Liver (tissue), 9 donors: ENCODE data around the gene RAD51B. TPM values are rescaled to one million over a fixed set of nuclear protein-coding genes. Genes with fewer than 3 reads are reported as not detected.

Source experiments
- DNase-seq: peaks from one replicate; pipeline ENCODE4 v3.0.0-alpha.2; 2017; ENCODE audit warnings: low spot score
- H3K27ac ChIP-seq, 2 donors: one replicate each; pipeline ENCODE4 v1.7.0; 2013; ENCODE audit warnings: inconsistent platforms in 2 of 2, low read length in 2 of 2, control low read depth in 1 of 2, low read depth in 1 of 2, mild to moderate bottlenecking in 1 of 2
- H3K27me3 ChIP-seq, 4 donors: one replicate each; pipeline versions ENCODE4 v1.6.1 to v1.7.0; 2013; ENCODE audit warnings: low read length in 3 of 4, inconsistent platforms in 1 of 4, mild to moderate bottlenecking in 1 of 4, moderate library complexity in 1 of 4; ENCODE audit not compliant: control insufficient read depth in 4 of 4, insufficient read depth in 4 of 4
- H3K36me3 ChIP-seq, 4 donors: one replicate each; pipeline versions ENCODE4 v1.6.1 to v1.7.0; 2013; ENCODE audit warnings: low read length in 3 of 4, mild to moderate bottlenecking in 3 of 4, low read depth in 1 of 4, moderate library complexity in 1 of 4; ENCODE audit not compliant: control insufficient read depth in 4 of 4, insufficient read depth in 3 of 4
- H3K4me1 ChIP-seq, 4 donors: one replicate each; pipeline versions ENCODE4 v1.6.1 to v1.7.0; 2013; ENCODE audit warnings: low read length in 3 of 4, mild to moderate bottlenecking in 3 of 4, moderate library complexity in 1 of 4; ENCODE audit not compliant: control insufficient read depth in 4 of 4, insufficient read depth in 4 of 4
- H3K4me3 ChIP-seq, 3 donors: one replicate each; pipeline versions ENCODE4 v1.6.1 to v1.7.0; 2013; ENCODE audit warnings: low read length in 3 of 3, control low read depth in 1 of 3, low read depth in 1 of 3, mild to moderate bottlenecking in 1 of 3
- H3K9ac ChIP-seq, 2 donors: one replicate each; pipeline ENCODE4 v1.7.0; 2013; ENCODE audit warnings: low read length in 2 of 2, mild to moderate bottlenecking in 2 of 2, moderate library complexity in 2 of 2, control low read depth in 1 of 2, low read depth in 1 of 2
- H3K9me3 ChIP-seq, 4 donors: one replicate each; pipeline versions ENCODE4 v1.6.1 to v1.7.0; 2013; ENCODE audit warnings: low read length in 3 of 4; ENCODE audit not compliant: control insufficient read depth in 4 of 4
- CTCF ChIP-seq: fragments of 150-350 bp; IDR thresholded peaks from 2 replicates; pipeline ENCODE4 v1.5.1; 2017; ENCODE audit warnings: improper control_type of control experiment, low read depth, low read length; ENCODE audit not compliant: missing input control
- EGR1 ChIP-seq, 2 donors: IDR thresholded peaks; 2 replicates each; pipeline ENCODE4 v1.6.1; 2016 to 2018; ENCODE audit warnings: antibody characterized with exemption in 2 of 2, low read depth in 2 of 2
- FOXA1 ChIP-seq: IDR thresholded peaks from 2 replicates; pipeline ENCODE4 v1.6.1; 2016; ENCODE audit warnings: antibody characterized with exemption
- FOXA2 ChIP-seq: IDR thresholded peaks from 2 replicates; pipeline ENCODE4 v1.6.1; 2016; ENCODE audit warnings: antibody characterized with exemption
- GABPA ChIP-seq, 2 donors: IDR thresholded peaks in 1 of 2; conservative IDR thresholded peaks in 1 of 2; 2 replicates each; pipeline ENCODE4 v1.6.1; 2016; ENCODE audit warnings: antibody characterized with exemption in 2 of 2, mild to moderate bottlenecking in 1 of 2, moderate library complexity in 1 of 2
- HNF4A ChIP-seq, 2 donors: conservative IDR thresholded peaks; 2 replicates each; pipeline ENCODE4 v1.6.1; 2016; ENCODE audit warnings: antibody characterized with exemption in 2 of 2, mild to moderate bottlenecking in 2 of 2
- HNF4G ChIP-seq: IDR thresholded peaks from 2 replicates; pipeline ENCODE4 v1.6.1; 2016; ENCODE audit warnings: antibody characterized with exemption
- JUND ChIP-seq, 2 donors: IDR thresholded peaks; 2 replicates each; pipeline ENCODE4 v1.6.1; 2016; ENCODE audit warnings: antibody characterized with exemption in 2 of 2
- MAX ChIP-seq: IDR thresholded peaks from 2 replicates; pipeline ENCODE4 v1.6.1; 2016; ENCODE audit warnings: antibody characterized with exemption
- NR2F2 ChIP-seq: IDR thresholded peaks from 2 replicates; pipeline ENCODE4 v1.6.1; 2016; ENCODE audit warnings: antibody characterized with exemption
- RAD21 ChIP-seq, 2 donors: IDR thresholded peaks; 2 replicates each; pipeline ENCODE4 v1.6.1; 2016; ENCODE audit warnings: antibody characterized with exemption in 2 of 2, mild to moderate bottlenecking in 2 of 2
- SP1 ChIP-seq: IDR thresholded peaks from 2 replicates; pipeline ENCODE4 v1.6.1; 2018; ENCODE audit warnings: antibody characterized with exemption, mild to moderate bottlenecking
- TAF1 ChIP-seq: conservative IDR thresholded peaks from 2 replicates; pipeline ENCODE4 v1.6.1; 2016; ENCODE audit warnings: antibody characterized with exemption, mild to moderate bottlenecking
- YY1 ChIP-seq: IDR thresholded peaks from 2 replicates; pipeline ENCODE4 v1.6.1; 2016; ENCODE audit warnings: antibody characterized with exemption, mild to moderate bottlenecking
- WGBS: extraction: QIAGEN DNeasy Blood & Tissue Kit; methylation state at CpG from one replicate; pipeline ENCODE4 v1.1.7; 2013; 5-methylcytosine and 5-hydroxymethylcytosine counted together
- polyA plus RNA-seq, 2 donors: library from polyadenylated mRNA; stranded (reverse) in 1 of 2; unstranded in 1 of 2; fragments of 200-250 nt in 1 of 2; fragments of >200 nt in 1 of 2; fragmentation: Nextera tagmentation in 1 of 2; extraction: Ambion mirVana in 1 of 2; gene quantifications; one replicate each; pipeline versions ENCODE4 v1.2.1 to v1.2.3, GENCODE V29; 2013 to 2015
- total RNA-seq, 2 donors: library from RNA; depleted of rRNA; stranded (reverse); fragments of >200 nt; gene quantifications; one replicate each; pipeline ENCODE4 v1.2.3, GENCODE V29; 2014
- TF ChIP-seq, protein P1 (sequence below): IDR thresholded peaks from 2 replicates; pipeline ENCODE4 v1.6.1; 2016; ENCODE audit warnings: antibody characterized with exemption, mild to moderate bottlenecking
- TF ChIP-seq, protein P2 (sequence below): IDR thresholded peaks from 2 replicates; pipeline ENCODE4 v1.6.1; 2016; ENCODE audit warnings: antibody characterized with exemption
- donor health status: healthy.
- donor health status: healthy.
- donor health status: healthy.
- donor health status: healthy.
- donor health status: healthy.

The RAD51B gene
- total and polyA plus RNA-seq, 4 donors, result 0.81 to 12.9 (median 2.4) TPM

- WGBS, result 89% methylated on average over 3 of the region's 3 CpGs
- TF ChIP-seq GABPA (IDR thresholded peaks at IDR 0.05 in 1 of 2, conservative IDR thresholded peaks at IDR 0.05 in 1 of 2) (no peak), FOXA2 (no peak), EGR1 (IDR thresholded peaks at IDR 0.05; ENCODE audit: low read depth in 2 of 2) (no peak), HNF4G (no peak), TAF1 (no peak), CTCF (no peak), YY1 (no peak), FOXA1 (no peak), SP1 (no peak), NR2F2 (no peak), JUND (IDR thresholded peaks at IDR 0.05) (no peak), HNF4A (conservative IDR thresholded peaks at IDR 0.05) (no peak), RAD21 (IDR thresholded peaks at IDR 0.05) (no peak)
- TF ChIP-seq, protein P1, sequence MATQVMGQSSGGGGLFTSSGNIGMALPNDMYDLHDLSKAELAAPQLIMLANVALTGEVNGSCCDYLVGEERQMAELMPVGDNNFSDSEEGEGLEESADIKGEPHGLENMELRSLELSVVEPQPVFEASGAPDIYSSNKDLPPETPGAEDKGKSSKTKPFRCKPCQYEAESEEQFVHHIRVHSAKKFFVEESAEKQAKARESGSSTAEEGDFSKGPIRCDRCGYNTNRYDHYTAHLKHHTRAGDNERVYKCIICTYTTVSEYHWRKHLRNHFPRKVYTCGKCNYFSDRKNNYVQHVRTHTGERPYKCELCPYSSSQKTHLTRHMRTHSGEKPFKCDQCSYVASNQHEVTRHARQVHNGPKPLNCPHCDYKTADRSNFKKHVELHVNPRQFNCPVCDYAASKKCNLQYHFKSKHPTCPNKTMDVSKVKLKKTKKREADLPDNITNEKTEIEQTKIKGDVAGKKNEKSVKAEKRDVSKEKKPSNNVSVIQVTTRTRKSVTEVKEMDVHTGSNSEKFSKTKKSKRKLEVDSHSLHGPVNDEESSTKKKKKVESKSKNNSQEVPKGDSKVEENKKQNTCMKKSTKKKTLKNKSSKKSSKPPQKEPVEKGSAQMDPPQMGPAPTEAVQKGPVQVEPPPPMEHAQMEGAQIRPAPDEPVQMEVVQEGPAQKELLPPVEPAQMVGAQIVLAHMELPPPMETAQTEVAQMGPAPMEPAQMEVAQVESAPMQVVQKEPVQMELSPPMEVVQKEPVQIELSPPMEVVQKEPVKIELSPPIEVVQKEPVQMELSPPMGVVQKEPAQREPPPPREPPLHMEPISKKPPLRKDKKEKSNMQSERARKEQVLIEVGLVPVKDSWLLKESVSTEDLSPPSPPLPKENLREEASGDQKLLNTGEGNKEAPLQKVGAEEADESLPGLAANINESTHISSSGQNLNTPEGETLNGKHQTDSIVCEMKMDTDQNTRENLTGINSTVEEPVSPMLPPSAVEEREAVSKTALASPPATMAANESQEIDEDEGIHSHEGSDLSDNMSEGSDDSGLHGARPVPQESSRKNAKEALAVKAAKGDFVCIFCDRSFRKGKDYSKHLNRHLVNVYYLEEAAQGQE, result no peak
- TF ChIP-seq, protein P2, sequence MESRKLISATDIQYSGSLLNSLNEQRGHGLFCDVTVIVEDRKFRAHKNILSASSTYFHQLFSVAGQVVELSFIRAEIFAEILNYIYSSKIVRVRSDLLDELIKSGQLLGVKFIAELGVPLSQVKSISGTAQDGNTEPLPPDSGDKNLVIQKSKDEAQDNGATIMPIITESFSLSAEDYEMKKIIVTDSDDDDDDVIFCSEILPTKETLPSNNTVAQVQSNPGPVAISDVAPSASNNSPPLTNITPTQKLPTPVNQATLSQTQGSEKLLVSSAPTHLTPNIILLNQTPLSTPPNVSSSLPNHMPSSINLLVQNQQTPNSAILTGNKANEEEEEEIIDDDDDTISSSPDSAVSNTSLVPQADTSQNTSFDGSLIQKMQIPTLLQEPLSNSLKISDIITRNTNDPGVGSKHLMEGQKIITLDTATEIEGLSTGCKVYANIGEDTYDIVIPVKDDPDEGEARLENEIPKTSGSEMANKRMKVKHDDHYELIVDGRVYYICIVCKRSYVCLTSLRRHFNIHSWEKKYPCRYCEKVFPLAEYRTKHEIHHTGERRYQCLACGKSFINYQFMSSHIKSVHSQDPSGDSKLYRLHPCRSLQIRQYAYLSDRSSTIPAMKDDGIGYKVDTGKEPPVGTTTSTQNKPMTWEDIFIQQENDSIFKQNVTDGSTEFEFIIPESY, result no peak
- Histone ChIP-seq H3K27ac (no peak overlapping the region), H3K4me1 (no peaks in the 10 kb centered on the region), H3K4me3 (no peak overlapping the region), H3K9me3 (no peaks in the 10 kb centered on the region), H3K9ac (no peak overlapping the region), H3K27me3 (no peaks in the 10 kb centered on the region), H3K36me3 (peaks cover 11 to 80% (median 66%) of the 10 kb centered on the region in 4 donors)
- no peak for DNase-seq
These were observed 13.3 kb upstream of the RAD51B start for GRCh38 chr14:67806246-67806645.

DNA sequence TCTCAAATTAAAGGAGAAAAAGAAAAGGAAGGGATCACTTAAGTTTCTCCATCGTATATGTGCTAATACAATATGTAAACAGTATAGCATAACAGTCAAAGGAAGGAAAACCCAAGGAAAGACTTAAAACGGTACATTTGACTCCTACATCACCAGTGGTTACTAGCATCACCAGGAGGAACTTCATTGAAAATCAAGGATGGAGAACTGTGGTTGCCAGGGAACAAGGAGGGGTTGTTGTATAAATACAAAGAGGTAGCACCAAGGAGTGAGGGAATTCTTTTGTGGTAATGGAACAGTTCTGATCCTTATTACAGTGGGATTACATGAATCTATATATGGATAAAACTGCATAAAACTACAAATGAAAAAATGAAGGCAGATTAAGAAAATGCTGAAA, 4.8 kb upstream of the RAD51B start:
- Histone ChIP-seq H3K9ac (no peak overlapping the region), H3K4me3 (no peak overlapping the region), H3K27me3 (no peaks in the 10 kb centered on the region), H3K9me3 (no peaks in the 10 kb centered on the region), H3K36me3 (peaks cover 0 to 21% (median 13%) of the 10 kb centered on the region in 4 donors), H3K27ac (no peak overlapping the region), H3K4me1 (peaks cover 8 to 22% (median 15%) of the 10 kb centered on the region in 4 donors)
- WGBS, result 79% methylated on average over 2 of the region's 2 CpGs
- TF ChIP-seq RAD21 (IDR thresholded peaks at IDR 0.05) (no peak), FOXA2 (no peak), HNF4A (conservative IDR thresholded peaks at IDR 0.05) (no peak), MAX (no peak), SP1 (no peak)
- DNase-seq, result no peak
